ENCODE measurements around the gene POU2AF1. TPM values are rescaled to one million over a fixed set of nuclear protein-coding genes. Genes with fewer than 3 reads are reported as not detected.

Gene POU2AF1, protein sequence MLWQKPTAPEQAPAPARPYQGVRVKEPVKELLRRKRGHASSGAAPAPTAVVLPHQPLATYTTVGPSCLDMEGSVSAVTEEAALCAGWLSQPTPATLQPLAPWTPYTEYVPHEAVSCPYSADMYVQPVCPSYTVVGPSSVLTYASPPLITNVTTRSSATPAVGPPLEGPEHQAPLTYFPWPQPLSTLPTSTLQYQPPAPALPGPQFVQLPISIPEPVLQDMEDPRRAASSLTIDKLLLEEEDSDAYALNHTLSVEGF
- not detected in 2 replicates for total RNA-seq (2014; rRNA removed; shearing (Covaris generic))

DNA sequence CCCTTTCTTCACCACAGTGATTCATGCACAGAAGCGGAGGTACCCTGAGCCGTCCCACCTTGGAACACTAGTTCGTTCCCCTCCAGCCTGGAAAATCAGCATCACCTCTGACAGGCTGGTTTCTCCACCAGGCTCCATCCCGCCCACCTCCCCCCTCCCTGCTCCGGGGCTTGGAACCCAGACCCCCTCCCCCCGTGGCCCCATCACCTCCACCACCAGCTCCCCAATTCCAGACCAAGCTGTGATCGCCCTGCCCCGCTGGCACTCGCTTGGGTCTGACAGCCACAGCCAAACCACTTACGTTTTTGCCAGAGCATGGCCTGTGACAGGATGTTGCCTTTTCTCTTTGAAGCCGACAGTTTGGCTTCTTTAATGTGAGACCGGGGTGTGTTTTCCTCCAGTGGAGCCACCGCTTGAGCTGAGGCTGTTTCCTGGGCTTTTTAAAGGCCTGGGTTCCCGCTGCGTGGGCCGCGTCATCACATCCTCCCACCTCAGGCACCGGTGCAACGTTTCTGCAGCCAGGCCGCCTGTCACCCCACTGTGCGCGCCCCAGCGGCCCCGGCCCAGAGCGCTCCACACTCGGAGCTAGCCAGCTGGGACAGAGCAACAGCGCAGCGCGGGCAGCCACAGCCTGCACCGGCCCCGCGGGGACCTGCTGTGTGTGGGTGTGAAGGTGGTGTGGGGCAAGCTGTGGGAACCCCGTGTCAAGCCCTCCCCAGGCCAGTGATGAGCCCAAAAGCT lies at the start of gene POU2AF1:
TSS of gene POU2AF1 (minus strand) at position 415 of the 741 bp plus-strand sequence. CDS start at position 317, 98 bp downstream.
- Histone ChIP-seq H3K4me1 (no peaks in the 10 kb centered on the region), H3K27me3 (no peaks in the 10 kb centered on the region), H3K36me3 (no peaks in the 10 kb centered on the region), H3K4me3 (no peak within 1 kb of the TSS), H3K9me3 (replicated peaks) (no peaks in the 10 kb centered on the region), H3K27ac (no peak within 1 kb of the TSS)
- DNase-seq, result no peak

GRCh38 chr11:111428113-111428876 lies 49.2 kb upstream of the POU2AF1 start:
- Histone ChIP-seq H3K36me3 (no peaks in the 10 kb centered on the region), H3K27ac (no peak overlapping the region), H3K4me1 (peaks cover 10% of the 10 kb centered on the region), H3K27me3 (no peaks in the 10 kb centered on the region), H3K9me3 (replicated peaks) (no peaks in the 10 kb centered on the region), H3K4me3 (no peak overlapping the region)
- no peak for DNase-seq

GRCh38 chr11:111427471-111427912 lies 48.4 kb upstream of the POU2AF1 start:
- no peaks in the 10 kb centered on the region for H3K27me3 ChIP-seq

GRCh38 chr11:111426617-111427016 lies 47.5 kb upstream of the POU2AF1 start:
- DNase-seq, result no peak
- no peaks in the 10 kb centered on the region for H3K27me3 ChIP-seq

More at GRCh38 chr11:111427471-111427912, 48.4 kb upstream of the POU2AF1 start:
- H3K36me3 ChIP-seq, result no peaks in the 10 kb centered on the region
- peak; percentile 66 to 80 for DNase-seq
- H3K27ac ChIP-seq, result no peak overlapping the region
- H3K4me3 ChIP-seq, result no peak overlapping the region
- peaks cover 10% of the 10 kb centered on the region for H3K4me1 ChIP-seq
- H3K9me3 ChIP-seq (replicated peaks), result no peaks in the 10 kb centered on the region

GRCh38 chr11:111423250-111423615 lies 44.2 kb upstream of the POU2AF1 start:
- Histone ChIP-seq H3K27me3 (no peaks in the 10 kb centered on the region), H3K27ac (no peak overlapping the region), H3K4me1 (peaks cover 10% of the 10 kb centered on the region), H3K4me3 (no peak overlapping the region), H3K36me3 (no peaks in the 10 kb centered on the region), H3K9me3 (replicated peaks) (no peaks in the 10 kb centered on the region)
- DNase-seq, result no peak

More at GRCh38 chr11:111426617-111427016, 47.5 kb upstream of the POU2AF1 start:
- Histone ChIP-seq H3K36me3 (no peaks in the 10 kb centered on the region), H3K4me3 (no peak overlapping the region), H3K9me3 (replicated peaks) (no peaks in the 10 kb centered on the region), H3K4me1 (peaks cover 10% of the 10 kb centered on the region), H3K27ac (no peak overlapping the region)

DNA sequence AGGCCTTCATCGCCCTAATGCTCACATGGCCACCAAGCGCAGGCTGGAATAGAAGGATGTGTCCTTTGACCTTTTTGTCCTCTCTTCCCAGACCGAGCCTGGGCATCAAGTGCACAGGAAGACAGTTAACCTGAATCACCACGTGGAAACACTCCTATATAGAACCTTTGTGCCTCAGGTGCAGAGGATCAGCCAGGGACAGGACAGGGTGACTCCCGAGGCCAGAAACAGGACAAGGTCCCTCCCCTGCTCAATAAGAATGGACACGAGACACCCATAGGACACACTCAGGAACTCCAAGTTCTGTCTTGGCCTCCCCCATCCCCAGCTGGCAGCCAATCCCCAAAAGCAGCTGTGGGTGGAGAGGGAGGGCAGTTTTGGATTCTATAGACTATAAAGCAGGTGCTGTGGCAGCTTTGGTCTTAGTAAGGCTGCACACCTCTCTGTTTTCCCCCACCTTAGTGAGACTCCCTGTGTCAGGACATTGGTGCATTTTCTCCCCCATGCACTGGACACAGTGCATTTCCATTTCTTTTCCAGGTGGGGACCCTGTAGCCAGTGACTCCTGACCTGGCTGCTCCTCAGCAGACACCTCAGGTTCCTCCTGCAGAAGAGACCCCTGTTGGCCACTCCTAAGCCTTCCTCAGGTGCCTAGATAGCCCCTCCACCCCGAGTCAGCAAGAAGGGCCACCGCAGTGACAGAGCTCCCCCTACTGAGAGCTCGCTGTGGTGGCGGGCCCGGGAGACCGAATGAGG lies 43.6 kb upstream of the POU2AF1 start:
- no peak overlapping the region for H3K4me3 ChIP-seq
- peaks cover 7% of the 10 kb centered on the region for H3K4me1 ChIP-seq
- H3K27me3 ChIP-seq, result no peaks in the 10 kb centered on the region
- no peak overlapping the region for H3K27ac ChIP-seq
- DNase-seq, result peak in 1 of 2 experiments; percentile 33
- H3K36me3 ChIP-seq, result no peaks in the 10 kb centered on the region
- H3K9me3 ChIP-seq (replicated peaks), result no peaks in the 10 kb centered on the region

- Histone ChIP-seq H3K9me3 (replicated peaks) (no peaks in the 10 kb centered on the region), H3K27ac (no peak overlapping the region), H3K36me3 (no peaks in the 10 kb centered on the region), H3K4me3 (no peak overlapping the region), H3K27me3 (no peaks in the 10 kb centered on the region), H3K4me1 (no peaks in the 10 kb centered on the region)
- DNase-seq, result no peak
Measured at GRCh38 chr11:111421251-111421650, 42.2 kb upstream of the POU2AF1 start.

DNA sequence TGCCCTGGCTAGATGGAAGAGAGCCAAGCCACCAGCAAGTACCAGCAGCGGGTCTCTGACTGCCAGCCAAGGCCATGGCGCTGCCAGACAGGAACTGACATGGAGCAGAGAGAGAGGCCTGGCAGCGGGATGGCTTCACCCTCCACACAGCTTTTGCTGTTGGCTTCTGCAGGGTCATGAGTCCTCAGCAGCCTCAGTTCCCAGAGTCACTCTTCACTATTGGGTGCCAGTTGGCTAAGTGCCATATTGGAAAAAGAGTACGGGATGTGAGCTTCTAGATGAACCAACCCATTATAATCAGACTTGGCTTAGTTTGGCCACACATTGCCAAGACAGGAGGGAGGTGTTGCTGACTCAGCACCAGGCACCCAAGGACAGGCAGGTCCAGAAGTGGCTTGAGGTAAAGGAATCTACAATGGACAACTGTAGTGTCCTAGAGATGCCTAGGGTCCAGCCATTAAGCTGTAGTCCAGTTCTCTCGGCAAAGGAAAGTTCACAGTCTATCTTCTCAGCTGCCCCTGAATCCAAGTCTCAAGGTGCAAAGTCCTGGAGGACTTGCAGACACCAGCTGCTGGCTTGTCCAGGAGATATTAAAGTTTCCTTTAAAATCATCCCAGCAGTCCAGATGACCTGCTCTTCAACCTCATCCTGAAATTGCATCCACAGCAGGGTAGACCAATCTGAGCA lies 40.7 kb upstream of the POU2AF1 start:
- H3K27me3 ChIP-seq, result no peaks in the 10 kb centered on the region
- no peaks in the 10 kb centered on the region for H3K9me3 ChIP-seq (replicated peaks)
- H3K27ac ChIP-seq, result no peak overlapping the region
- H3K4me3 ChIP-seq, result no peak overlapping the region
- no peak for DNase-seq
- no peaks in the 10 kb centered on the region for H3K36me3 ChIP-seq
- no peaks in the 10 kb centered on the region for H3K4me1 ChIP-seq

- H3K27me3 ChIP-seq, result no peaks in the 10 kb centered on the region
- H3K4me3 ChIP-seq, result no peak overlapping the region
- no peaks in the 10 kb centered on the region for H3K36me3 ChIP-seq
- no peak overlapping the region for H3K27ac ChIP-seq
- DNase-seq, result no peak
- no peaks in the 10 kb centered on the region for H3K4me1 ChIP-seq
- H3K9me3 ChIP-seq (replicated peaks), result no peaks in the 10 kb centered on the region
Measured at GRCh38 chr11:111419181-111419580, 40.1 kb upstream of the POU2AF1 start.

DNA sequence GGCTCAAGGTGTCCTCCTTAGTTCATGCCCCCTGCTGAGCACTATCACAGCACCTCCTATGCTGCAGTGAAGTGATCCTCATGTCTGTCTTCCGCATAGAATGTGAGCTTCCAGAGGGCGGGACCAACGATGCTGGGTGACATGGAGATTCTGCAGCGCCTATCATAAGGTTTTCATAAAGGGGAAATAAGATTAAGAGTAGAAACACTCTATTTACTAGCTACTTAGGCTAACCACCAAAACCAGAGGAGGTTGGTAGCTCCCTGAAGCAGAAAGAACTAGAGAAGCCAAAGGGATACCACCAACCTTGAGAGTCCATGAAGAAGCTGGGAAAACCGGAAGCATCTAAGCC lies 39.3 kb upstream of the POU2AF1 start:
- DNase-seq, result no peak
- no peaks in the 10 kb centered on the region for H3K9me3 ChIP-seq (replicated peaks)
- no peaks in the 10 kb centered on the region for H3K27me3 ChIP-seq

DNA sequence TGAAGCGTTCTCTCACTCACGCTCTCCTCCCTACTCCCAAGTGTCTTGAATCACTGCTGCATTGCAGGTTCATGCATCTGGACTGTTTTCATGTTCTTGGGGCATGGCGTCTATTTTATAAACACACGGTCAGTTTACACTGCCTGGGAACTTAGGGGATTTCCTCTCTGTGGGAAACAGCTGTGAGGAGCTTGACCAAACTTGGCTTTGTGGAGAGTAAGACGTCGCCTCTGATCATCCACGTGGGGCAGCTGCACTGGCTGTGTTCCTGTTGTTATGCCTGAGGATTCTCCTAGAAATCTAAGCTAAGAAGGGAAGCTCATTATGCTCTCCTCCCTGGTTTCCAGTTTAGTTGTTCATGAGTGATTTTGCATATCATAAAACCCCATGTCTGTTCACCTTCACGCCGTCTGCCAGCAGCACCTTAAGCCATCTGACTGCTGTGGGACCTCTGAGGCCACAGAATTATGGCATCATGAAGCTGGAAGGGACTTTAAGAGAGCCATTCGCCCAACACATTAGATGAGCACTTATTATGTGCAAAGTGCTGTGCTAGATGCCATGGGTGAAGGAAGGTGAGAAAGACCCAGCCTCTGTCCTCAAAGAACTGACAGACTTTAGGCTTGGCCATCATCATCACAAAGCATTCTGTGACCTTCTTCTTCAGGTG lies 38.8 kb upstream of the POU2AF1 start:
- no peaks in the 10 kb centered on the region for H3K27me3 ChIP-seq
- no peak overlapping the region for H3K27ac ChIP-seq
- peak; percentile 8 to 55 for DNase-seq
- H3K4me3 ChIP-seq, result no peak overlapping the region
- no peaks in the 10 kb centered on the region for H3K4me1 ChIP-seq
- H3K9me3 ChIP-seq (replicated peaks), result no peaks in the 10 kb centered on the region
- no peaks in the 10 kb centered on the region for H3K36me3 ChIP-seq

More for the DNA sequence above, 39.3 kb upstream of the POU2AF1 start:
- Histone ChIP-seq H3K4me3 (no peak overlapping the region), H3K27ac (no peak overlapping the region), H3K4me1 (no peaks in the 10 kb centered on the region), H3K36me3 (no peaks in the 10 kb centered on the region)

DNA sequence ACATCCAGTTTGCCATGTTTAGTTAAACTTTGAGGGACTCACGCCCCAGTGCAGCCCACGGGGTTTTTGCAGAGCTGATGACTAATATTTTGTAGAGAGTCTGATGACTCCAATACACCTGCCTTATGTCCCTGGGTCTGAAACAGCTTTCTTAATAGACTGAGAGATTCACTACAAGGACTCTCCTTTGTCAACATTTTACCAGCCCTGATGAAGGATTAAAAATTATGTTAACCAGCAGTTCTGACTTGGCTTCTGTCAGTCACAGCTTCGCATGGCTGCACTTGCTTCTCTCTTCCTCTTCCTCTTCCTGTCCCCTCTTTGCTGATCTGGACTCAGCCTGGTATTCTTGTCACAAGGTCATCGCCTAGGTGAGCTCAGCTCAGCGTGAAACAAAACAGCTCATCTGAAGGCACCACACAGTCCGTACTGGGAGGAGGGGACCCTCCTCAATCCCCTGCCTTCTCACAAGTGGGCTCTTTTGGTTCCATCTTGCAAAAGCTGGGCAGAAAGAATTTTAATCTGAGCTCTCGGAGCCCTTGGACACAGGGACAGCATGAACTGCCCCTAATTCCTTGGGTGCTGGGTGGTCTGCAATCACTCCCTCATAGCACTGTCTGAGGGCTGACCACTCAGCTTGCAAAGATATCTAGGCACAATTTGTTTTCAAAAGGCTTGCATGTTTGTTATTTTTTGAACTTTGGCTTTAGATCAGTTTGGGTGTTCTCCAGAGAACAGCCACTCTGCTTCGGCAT lies 38.1 kb upstream of the POU2AF1 start:
- H3K27ac ChIP-seq, result no peak overlapping the region
- no peak for DNase-seq
- H3K27me3 ChIP-seq, result no peaks in the 10 kb centered on the region
- no peaks in the 10 kb centered on the region for H3K9me3 ChIP-seq (replicated peaks)
- no peak overlapping the region for H3K4me3 ChIP-seq
- H3K4me1 ChIP-seq, result no peaks in the 10 kb centered on the region
- H3K36me3 ChIP-seq, result no peaks in the 10 kb centered on the region

Data from SJCRH30 (cell line).